ENCODE results near the gene MAST4.
"Not testable (repeated sequence)": the region's sequence is repeated elsewhere in the genome, so short reads cannot be mapped to it uniquely, and the experiment has no call there.

The MAST4 gene

DNA sequence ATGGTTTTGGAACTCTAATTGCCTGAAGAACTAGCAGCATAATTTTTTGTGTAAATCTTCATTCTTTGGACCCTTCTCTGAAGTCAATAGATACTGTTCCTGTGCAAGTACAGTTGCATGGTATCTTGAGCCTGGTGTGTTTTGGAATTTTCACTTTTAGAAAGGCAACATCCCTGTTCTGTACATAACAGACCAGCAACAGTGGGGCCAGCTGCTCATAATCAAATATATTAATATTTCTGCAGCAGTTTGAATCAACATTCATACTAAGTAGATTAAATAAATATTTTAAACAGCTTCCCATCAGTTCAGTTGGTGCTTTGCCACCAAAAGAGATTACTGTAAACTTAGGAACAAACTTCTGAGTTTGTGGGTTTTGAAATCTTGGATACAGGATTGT lies 502.5 kb downstream of the MAST4 start:
- DNase-seq = no peak

DNA sequence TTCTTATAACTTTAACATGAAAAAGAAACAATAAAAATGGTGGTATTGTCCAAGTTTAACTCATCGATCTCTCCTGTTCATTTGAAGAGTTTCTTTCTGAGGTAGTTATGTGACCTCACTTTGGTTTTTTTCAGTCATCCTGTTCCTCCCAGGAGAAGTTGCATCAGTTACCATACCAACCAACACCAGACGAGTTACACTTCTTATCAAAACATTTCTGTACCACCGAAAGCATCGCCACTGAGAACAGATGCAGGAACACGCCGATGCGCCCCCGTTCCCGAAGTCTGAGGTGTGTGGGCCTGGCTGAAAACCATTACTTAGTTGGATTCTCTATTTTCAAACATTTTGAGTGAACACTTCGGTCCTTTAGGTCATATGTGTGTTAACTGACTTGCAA lies 504.1 kb downstream of the MAST4 start:
- no peak for DNase-seq

DNA sequence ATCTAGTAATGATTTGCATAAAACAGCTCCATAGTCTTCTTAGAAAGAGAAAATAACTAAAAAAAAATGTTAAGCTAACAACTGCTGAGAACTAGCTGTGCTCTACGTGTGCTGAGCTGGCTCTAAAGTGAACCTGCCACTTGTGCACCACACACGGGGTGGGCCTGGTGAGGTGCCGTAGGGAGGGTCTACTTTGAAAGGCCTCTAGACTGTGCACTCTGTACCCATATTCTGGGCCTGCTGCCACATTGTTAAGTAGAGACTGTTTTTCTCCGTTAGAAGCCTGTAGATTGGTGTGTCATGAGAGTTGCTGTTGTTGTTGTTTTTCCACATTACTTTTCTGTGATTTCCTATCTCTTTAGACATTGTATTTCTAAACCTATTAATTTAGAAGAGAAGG lies 506.5 kb downstream of the MAST4 start:
- no peak for DNase-seq

DNA sequence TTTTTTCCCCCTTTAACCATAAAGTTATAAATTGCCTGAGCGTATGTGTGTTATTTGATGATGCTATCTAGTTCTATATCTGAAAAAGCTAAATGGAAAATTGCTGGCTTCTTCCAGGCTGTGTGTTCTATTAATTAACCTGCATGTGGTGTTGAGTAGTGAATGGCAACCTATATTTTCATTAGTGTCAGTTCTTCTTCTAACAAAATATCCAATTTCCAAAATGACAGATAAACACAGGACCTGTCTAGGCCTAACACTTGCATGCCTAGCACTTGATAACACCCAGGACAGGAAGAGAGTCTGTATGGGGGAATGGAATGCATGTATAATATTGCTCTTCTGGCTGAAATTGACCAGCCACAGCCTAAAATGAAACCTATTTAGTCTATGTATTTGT lies 508.7 kb downstream of the MAST4 start:
- DNase-seq = no peak

DNA sequence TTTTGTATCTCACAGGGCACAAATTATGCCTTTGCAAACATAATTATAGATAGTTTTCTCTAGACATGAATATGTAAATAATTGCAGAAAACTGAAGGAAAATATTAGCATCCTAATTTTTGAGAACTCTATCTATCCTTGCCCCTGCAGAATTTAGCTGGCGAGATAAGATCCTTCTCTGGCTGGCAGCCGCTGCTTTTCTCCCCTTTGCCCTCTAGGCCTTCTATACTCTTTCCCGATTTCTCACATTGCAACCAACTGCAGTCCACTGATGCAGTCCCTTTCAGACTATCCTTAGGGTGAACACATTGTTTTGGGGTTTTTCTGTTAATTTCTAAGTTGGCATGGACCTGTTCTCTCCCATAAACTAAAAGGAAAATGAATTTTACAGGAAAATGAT lies 509.1 kb downstream of the MAST4 start:
- no peak for DNase-seq

DNA sequence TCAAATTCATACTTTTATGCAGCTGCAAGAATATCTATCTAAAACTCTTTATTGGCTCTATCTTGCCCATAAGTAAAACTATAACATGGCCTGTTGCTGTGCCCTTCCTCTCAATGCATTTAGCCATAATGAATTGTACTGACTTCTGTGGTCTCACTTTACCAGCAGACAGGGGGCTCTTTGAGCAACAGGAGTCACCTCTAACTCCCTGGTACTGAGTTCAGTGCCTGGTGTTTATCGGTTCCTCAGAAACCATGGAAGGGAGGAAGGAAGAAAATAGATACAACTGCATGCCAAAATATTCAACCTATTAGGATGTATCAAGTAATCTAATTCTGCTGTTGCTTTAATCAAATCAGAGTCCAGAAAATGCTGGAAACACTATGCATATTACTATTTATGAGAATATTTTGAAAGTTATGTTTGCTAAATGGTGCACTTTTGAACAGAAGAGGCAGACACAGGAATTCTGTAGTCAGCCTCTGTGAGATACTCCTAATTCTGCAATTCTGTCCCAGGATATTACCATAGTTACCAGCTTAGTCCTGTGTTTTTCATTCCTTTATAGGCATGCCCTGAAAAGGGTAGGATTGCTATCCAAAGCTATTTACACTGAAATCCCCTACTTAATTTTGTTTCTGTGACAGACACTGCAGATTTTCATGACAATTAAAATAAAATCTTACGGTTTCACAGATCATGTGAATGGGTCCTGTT lies 510.6 kb downstream of the MAST4 start:
- DNase-seq = no peak

DNA sequence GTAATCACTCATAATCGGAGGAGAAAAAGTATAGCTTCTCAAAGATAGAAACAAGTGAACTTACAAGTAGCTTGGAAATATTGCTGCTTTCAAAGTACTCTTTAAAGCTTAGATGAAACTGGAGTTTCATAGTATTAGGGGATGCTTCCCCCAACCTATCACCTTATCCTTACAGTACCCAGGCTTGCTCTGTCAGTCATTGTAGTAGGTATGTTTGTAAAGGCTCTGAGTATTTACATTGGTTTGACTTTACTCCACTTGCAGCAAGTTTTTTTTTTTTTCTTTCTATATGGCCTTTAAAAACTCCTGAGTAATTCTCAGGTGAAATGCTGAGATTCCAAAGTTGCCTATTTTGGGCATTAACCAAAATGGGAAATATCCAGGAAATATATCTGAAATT lies 515.6 kb downstream of the MAST4 start:
- no peak for DNase-seq

DNA sequence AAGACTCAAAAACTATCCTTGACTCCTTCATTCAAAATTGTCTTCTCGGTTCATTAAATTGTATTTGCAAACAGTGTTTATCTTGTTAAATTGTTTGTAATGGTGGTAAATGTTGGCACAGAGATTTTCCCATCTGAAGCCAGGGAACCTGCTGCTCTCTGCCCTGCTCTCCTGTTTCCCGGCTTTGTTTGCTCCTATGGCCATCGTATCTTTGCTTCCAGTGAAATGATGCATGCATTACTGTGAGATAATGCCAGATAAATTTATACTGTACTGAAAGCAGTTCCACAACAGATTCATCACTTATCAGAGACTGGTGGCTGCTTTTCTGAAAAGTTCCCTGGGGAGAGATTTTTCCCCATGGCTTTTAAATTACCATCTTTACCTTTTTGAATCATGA lies 519.1 kb downstream of the MAST4 start:
- no peak for DNase-seq

DNA sequence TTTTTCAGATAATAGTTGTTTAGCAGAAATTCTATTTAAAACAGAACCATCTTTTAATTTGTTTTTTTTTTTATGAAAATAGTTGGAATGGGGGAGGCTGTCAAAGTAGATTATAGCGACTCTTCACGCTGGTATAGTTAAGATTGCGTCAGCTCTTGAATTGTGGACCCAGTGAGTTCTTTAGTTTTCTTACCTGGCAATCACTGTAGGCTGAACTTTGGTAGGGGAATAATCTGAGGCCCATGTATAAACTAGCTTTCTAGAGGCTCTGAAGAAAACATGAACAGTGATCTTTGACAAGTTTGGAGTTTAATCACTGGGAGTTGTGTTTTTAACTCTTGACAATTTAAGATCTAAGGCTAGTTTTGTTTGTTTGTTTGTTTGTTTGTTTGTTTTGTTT lies 519.6 kb downstream of the MAST4 start:
- no peak for DNase-seq

DNA sequence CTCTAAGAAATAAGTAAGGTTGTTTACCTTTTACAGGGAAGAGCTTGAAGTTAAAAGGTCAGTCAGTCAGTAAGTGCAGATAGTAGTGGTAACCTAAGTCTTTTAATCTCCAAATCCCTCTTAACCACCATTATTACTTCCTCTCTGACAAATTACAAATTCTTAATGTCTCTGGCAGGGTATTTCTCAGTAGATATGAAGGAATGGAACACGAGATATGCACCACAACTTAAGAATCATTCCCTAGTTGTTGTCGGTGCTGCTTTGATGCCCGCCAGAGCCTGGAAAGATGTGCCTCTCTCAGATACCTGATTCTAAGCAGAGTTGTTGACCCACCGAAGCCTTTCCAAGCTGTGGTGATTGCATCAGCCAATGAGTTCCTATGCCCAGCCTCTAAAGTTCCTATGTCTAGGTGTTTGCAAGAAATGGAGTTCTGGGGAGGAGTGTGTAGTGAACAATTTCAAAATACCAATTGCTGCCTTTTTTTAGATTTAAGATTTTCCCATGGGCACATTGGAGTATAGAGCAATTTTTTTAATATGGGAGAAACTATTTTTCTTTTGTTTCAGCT lies 521.9 kb downstream of the MAST4 start:
- DNase-seq = no peak

DNA sequence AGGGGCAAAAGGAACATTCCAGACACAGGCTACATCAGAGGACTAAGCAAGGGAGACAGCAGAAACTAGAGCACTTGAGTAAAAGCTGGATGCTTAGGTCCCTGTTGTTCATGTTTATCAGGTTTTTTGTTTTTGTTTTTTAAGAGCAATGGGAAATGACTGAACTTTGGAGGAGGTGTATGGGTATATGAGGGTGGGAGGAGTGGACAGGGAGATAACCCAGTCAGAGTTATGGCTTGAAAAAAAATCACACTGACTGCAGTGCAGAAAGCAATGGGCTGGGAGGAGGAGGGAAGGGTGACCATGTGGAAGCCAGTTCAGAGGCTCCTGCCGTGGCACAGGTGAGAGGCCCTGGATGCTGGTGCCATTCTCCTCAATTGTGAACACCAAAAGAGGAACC lies 522.8 kb downstream of the MAST4 start:
- no peak for DNase-seq

DNA sequence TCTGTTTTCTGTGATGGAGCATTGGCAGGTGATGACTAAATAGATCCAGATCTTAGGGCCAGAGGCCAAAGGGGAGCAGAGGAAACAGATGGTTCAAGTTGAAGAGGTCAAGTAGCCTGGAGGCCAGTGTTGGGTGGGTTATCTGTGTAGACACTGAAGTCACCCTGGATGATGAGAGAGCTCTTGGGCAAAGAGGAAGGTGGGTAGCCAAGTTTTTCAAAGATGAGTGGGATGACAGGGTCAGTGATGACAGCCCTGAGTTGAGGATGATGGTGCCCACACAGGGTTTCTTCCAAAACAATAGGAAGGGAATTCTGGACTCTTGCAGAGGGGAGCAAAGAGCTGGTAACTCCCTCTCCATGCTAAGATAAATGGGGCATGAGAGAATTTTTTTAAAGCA lies 523.8 kb downstream of the MAST4 start:
- DNase-seq = no peak

DNA sequence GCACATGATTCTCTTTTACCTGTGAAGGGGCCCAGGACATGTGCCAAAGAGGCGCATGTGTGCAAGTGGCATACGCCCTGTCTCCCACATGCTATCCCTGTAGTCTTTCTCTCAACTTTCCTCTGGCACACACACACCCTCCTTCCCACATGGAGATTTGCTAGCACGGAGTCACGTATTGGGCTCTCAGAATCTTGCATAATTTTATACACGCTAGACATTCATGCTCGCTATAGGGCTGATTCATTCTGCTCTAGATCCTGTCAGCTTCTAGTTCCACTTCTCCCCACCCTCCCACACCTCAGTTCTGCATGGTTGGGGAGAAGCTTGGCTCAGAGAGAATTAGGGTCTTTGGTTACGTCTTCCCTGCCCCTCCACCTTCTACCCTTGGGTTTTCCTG lies 527.6 kb downstream of the MAST4 start:
- DNase-seq = no peak

DNA sequence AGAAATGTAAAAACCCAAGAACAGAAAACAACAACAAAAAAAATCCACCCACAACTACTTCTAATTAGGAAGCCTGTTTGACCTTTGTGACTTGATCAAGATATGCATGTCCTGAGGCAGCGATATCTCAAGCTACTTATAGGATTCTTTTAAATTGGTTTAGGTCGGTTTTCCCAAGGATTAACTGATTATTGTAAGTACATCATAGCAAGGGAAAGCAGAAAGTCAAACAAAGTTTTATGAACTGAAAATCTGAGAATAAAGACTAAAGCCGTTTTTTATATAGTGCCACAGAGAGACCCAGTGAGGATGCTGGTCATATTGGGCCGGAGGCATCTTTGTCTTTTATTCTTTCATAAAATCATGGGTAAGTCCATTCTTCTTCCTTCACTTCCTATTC lies 528.4 kb downstream of the MAST4 start:
- DNase-seq = no peak

DNA sequence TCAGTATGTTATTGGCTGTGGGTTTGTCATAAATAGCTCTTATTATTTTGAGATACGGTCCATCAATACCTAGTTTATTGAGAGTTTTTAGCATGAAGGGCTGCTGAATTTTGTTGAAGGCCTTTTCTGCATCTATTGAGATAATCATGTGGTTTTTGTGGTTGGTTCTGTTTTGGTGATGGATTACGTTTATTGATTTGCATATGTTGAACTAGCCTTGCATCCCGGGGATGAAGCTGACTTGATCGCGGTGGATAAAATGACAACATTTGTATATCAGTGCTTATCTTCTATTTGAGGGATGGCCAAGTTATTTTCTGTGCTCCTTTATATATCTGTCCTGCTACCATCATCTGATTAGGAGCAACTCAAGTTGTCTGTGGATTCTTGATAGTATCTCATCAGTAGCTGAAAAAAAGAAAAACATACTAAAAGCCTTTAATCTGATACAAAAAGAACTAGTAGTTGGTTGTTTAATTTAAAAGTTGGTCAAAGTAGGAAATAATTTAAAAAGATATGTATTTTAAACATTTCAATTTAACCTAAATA lies 531.2 kb downstream of the MAST4 start:
- DNase-seq = not testable (repeated sequence)

DNA sequence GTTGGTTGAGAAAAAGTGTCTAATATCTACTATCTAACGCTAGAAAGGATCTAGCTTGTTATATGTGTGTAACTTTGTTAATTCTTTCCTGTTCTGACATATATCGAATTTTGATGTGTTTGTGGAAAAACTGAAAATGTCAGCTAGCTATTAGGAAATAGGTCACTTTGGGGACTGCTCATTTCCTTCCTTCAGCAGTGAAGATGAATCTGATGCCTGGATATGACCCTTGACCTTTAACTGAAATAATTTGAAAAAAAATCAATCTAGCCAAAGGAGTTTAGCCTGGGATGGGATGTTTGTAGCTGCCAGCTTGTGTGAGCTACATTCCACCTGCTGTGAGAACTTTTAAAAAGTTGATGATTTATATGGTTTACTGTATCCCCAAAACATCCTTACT lies 533.6 kb downstream of the MAST4 start:
- DNase-seq = no peak

DNA sequence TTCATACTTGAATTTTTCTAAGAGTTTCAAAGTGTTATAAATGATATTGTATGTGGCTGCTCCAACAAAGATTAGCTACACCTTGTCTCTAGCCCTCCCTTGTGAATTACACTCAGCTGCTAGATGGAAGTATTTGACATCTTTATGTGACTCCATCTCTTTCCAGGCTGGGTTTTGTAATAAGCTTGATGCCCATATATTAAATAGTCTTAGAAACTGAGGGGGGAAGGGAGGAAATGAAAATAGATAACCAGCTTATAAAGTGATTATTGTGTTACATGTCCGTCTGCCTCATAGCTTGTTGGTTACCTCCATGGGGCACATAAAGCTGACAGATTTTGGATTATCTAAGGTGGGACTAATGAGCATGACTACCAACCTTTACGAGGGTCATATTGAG lies 537.0 kb downstream of the MAST4 start:
- DNase-seq = no peak

DNA sequence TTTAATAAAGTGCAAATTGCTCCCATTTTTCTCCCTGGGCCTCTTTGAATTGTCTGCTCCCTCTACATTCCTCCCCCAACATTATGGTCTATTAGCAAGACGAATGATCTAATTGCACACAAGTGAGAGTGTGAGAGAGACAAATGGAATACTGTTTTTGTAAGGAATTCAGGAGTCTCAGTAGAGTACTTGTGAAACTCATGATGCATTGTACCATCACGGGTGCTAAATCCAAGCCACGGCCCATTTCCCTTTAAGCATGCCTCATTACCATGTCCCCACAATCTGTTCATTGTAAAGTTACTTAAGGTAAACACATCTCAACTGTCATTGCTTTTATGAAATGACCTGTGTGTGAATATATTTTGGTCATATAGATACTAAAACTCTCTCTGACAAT lies 537.6 kb downstream of the MAST4 start:
- no peak for DNase-seq

DNA sequence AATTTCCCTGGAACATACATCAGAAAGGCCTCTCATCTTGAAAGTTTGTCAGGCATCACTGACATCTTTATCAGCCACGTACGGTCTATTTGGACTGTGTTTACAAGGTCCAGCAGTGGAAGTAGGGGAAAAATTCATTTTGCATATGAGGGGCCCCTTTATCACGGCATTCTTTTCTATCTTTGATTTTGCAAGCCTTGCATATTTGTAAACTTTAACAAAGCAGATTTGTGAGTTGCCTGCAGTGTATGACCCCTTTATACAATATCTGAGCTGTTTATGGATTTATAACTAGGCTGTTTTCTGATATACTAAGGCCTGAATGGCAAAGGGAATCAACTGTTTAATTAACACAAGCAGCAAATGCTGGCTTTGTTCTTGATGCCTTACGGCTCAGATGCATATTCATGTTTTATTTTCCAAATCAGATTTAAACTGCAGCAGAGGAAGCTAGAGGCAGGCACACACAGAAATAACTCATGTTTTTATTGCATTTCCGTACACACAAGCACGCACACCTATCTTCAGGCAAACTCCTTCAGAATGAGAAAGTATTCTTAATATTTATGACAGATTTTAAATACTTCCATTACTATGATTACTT lies 539.3 kb downstream of the MAST4 start:
- DNase-seq = no peak

DNA sequence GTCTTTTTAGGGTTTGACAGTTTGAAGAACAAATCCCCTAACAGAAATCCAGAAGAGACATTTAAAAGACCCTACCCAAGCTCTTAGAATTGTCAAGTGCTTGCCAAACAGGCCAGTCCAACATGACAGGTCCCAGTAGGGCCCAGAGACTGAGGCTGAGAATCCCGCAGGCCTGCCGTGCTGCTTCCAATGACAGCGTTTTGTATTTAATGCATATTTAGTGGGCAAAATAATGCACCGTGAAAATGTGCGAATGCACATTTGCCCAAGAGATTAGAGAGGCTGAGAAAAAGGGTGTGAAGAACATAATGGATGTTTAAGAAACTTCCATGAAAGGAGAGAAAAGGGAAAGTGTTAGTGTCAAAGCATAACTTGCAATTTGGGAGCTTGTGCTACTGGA lies 542.8 kb downstream of the MAST4 start:
- DNase-seq = no peak

DNA sequence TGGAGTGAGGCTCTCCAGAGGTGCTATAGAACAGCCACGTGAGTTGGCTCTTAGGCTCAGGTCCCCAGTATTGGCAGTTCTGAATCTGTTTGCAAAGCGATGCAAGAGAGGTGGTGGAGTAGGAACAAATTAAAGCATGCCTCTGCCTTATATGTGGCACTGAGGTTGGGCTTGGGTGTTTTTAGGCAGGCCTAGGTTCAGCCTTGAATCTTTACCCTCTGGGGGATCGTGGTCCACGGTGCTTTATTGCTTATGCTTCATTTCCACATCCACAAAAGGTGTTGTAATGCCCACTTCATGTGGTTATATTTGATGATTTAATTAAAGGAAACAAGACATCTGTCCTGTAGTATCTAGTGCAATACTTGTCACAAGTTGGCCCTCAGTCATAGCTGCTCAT lies 544.2 kb downstream of the MAST4 start:
- DNase-seq = no peak

DNA sequence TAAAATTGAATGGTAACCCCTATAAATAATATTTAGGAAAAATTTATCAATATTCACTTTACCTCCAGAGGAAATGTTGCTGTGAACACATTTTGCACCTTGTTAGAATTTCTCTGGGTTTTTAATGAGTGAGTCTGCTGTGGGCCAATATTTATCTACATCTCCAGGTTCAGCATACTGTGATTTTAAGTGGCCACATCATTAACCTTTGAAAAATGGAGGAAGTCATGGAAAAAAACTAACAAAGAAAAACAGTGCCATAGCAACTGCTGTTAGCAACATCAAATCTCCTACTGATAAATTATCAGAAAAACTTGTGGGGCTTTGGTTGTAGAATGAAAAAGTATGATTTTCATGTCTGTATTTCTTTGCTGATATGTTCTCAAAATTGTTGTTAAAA lies 545.5 kb downstream of the MAST4 start:
- DNase-seq = no peak

DNA sequence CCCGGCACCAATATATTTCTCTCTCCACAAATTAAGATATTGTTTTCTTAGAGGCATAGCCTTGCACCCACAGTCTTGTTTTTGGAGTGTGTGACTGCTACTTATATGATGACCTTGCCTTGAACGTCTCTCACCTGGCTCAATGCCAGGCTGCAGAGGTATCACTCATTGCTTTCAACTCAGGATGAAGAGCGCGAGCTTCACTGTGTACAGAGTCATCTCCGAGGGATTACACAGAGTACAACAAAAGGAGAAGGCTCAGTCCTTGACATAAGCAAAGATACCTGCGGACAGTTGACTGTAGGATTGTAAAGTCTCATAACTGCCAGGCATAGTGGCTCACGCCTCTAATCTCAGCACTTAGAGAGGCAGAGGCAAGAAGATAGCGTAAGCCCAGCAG lies 546.6 kb downstream of the MAST4 start:
- DNase-seq = no peak

DNA sequence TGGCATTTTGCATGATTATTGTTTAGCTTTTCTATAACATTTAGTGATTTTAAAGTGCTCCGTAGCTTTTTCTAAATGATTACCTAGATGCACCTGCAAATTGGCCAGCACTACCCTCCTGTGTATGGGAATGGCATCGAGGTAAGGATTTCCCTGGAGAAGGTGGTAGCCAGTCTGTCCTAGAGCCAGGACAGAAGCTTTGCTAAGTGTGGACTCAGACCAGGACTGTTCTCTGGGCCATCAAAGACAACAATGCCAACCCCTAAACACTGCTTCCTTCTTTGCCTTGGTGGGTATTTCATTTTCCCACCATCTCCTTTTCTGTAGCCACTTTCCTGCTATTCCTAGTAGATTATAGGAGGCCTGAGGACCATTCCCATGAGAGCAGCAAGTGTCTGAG lies 547.4 kb downstream of the MAST4 start:
- no peak for DNase-seq

All from central memory CD4-positive, alpha-beta T cell (primary cell).